ENCODE data around the gene TBC1D22A. TPM values are rescaled to one million over a fixed set of nuclear protein-coding genes. Genes with fewer than 3 reads are reported as not detected.

Gene TBC1D22A
- total RNA-seq, 2 donors from 2014 or later, result 21.5 to 23.1 TPM

- Histone ChIP-seq H3K9me3 (no peaks in the 10 kb centered on the region), H3K36me3 (replicated peaks in 1 of 2; ENCODE audit: insufficient read depth in 1 of 2, low read depth in 2 of 2) (no peaks in the 10 kb centered on the region), H3K4me3 (no peak overlapping the region), H3K4me1 (peaks cover 4% of the 10 kb centered on the region), H3K27ac (no peak overlapping the region), H3K27me3 (no peaks in the 10 kb centered on the region)
- intact Hi-C loops (cut with DNase I), result no loop called here
- TF ChIP-seq CTCF (IDR thresholded peaks at IDR 0.05), result no peak
- TF ChIP-seq POLR2A (IDR thresholded peaks at IDR 0.05), result no peak
- ATAC-seq (no peak), DNase-seq (no peak)
- WGBS, 2 donors, result 92 to 93% methylated on average over 10 to 16 of the region's 16 CpGs
Observed at GRCh38 chr22:47057916-47058585, 295.6 kb downstream of the TBC1D22A start.

- DNase-seq, result no peak
- no peak for ATAC-seq
- intact Hi-C loops (cut with DNase I), result no loop called here
- H3K4me3 ChIP-seq, result no peak overlapping the region
- TF ChIP-seq CTCF (IDR thresholded peaks at IDR 0.05), result no peak
- no peak for TF ChIP-seq POLR2A (IDR thresholded peaks at IDR 0.05)
- WGBS, 2 donors, result 90 to 95% methylated on average over 15 of the region's 15 CpGs
- no peaks in the 10 kb centered on the region for H3K36me3 ChIP-seq (replicated peaks in 1 of 2; ENCODE audit: insufficient read depth in 1 of 2, low read depth in 2 of 2)
- no peak overlapping the region for H3K27ac ChIP-seq
- H3K4me1 ChIP-seq, result peaks cover 4% of the 10 kb centered on the region
- H3K27me3 ChIP-seq, result no peaks in the 10 kb centered on the region
- no peaks in the 10 kb centered on the region for H3K9me3 ChIP-seq
Observed at GRCh38 chr22:47059076-47059475, 296.6 kb downstream of the TBC1D22A start.

GRCh38 chr22:47059701-47060161, 297.3 kb downstream of the TBC1D22A start:
- Histone ChIP-seq H3K9me3 (no peaks in the 10 kb centered on the region), H3K27me3 (no peaks in the 10 kb centered on the region), H3K4me1 (peaks cover 4% of the 10 kb centered on the region), H3K36me3 (replicated peaks in 1 of 2; ENCODE audit: insufficient read depth in 1 of 2, low read depth in 2 of 2) (no peaks in the 10 kb centered on the region), H3K27ac (no peak overlapping the region), H3K4me3 (no peak overlapping the region)
- 87 to 89% methylated on average over 12 of the region's 12 CpGs for WGBS, 2 donors
- ATAC-seq, result no peak
- TF ChIP-seq CTCF (IDR thresholded peaks at IDR 0.05) (no peak), POLR2A (IDR thresholded peaks at IDR 0.05) (no peak)
- intact Hi-C loops (cut with DNase I), result no loop called here
- DNase-seq, result no peak

- 88 to 89% methylated on average over 15 of the region's 15 CpGs for WGBS, 2 donors
- Histone ChIP-seq H3K9me3 (no peaks in the 10 kb centered on the region), H3K4me1 (peaks cover 4% of the 10 kb centered on the region), H3K36me3 (replicated peaks in 1 of 2; ENCODE audit: insufficient read depth in 1 of 2, low read depth in 2 of 2) (no peaks in the 10 kb centered on the region), H3K4me3 (no peak overlapping the region), H3K27me3 (no peaks in the 10 kb centered on the region), H3K27ac (no peak overlapping the region)
- DNase-seq, result no peak
- TF ChIP-seq CTCF (IDR thresholded peaks at IDR 0.05) (no peak), POLR2A (IDR thresholded peaks at IDR 0.05) (no peak)
- intact Hi-C loops (cut with DNase I), result no loop called here
- ATAC-seq, result no peak
Observed at GRCh38 chr22:47060718-47061117, 298.3 kb downstream of the TBC1D22A start.

GRCh38 chr22:47061226-47061625, 298.8 kb downstream of the TBC1D22A start:
- TF ChIP-seq CTCF (IDR thresholded peaks at IDR 0.05) (no peak), POLR2A (IDR thresholded peaks at IDR 0.05) (no peak)
- Histone ChIP-seq H3K4me1 (peaks cover 4% of the 10 kb centered on the region), H3K27ac (no peak overlapping the region), H3K4me3 (no peak overlapping the region), H3K27me3 (no peaks in the 10 kb centered on the region), H3K9me3 (no peaks in the 10 kb centered on the region), H3K36me3 (replicated peaks in 1 of 2; ENCODE audit: insufficient read depth in 1 of 2, low read depth in 2 of 2) (no peaks in the 10 kb centered on the region)
- no peak for DNase-seq
- 93 to 95% methylated on average over 14 of the region's 14 CpGs for WGBS, 2 donors
- ATAC-seq, result no peak
- intact Hi-C loops (cut with DNase I), result no loop called here
